GM12878 (cell line): ENCODE measurements around the gene IFT172. TPM values are rescaled to one million over a fixed set of nuclear protein-coding genes. Genes with fewer than 3 reads are reported as not detected.

Experiments used
- ATAC-seq: fragments of 200-7000 bp; cut with Tn5 transposase; 3 replicates; pipeline ENCODE4 v1.9.1; 2020; ENCODE audit warnings: mild to moderate bottlenecking, moderate library complexity
- BruUV-seq: library from RNA; stranded (reverse); fragments of 400-500 nt; replicated peaks from 2 replicates; lab custom pipeline; 2021; lab: Mats Ljungman, UMichigan
- CTCF ChIA-PET: fragments of 300-600 bp; sonication (Branson Sonifier 250); formaldehyde crosslinking; extraction: SDS; loops from one replicate; lab custom pipeline; 2021; ENCODE audit warnings: inconsistent platforms; lab: Yijun Ruan, JAX
- POLR2A ChIA-PET: fragments of 350-600 bp; formaldehyde crosslinking; extraction: SDS; loops from one replicate; lab custom pipeline; 2021; ENCODE audit warnings: inconsistent platforms; lab: Charles Lee
- RAD21 ChIA-PET: fragments of 300-600 bp; sonication (Branson Sonifier 250); formaldehyde crosslinking; loops from one replicate; lab custom pipeline; 2023; ENCODE audit warnings: antibody characterized with exemption; ENCODE audit not compliant: unreplicated experiment; lab: Charles Lee
- SMC1A ChIA-PET: fragments of 300-600 bp; sonication (Branson Sonifier 250); formaldehyde crosslinking; loops from one replicate; lab custom pipeline; 2023; ENCODE audit not compliant: unreplicated experiment, uncharacterized antibody; lab: Charles Lee
- DNase-seq: peaks from one replicate; pipeline ENCODE4 v3.0.0-alpha.2; 2011; ENCODE audit warnings: low read depth, low spot score
- FAIRE-seq: peaks from 3 replicates; lab custom pipeline; 2011; peaks lifted over from hg19 to GRCh38; lab: Jason Lieb, UNC
- H2AFZ ChIP-seq: 2 replicates; pipeline ENCODE4 v1.6.0; 2011; ENCODE audit warnings: low read depth, low read length, control low read depth; ENCODE audit not compliant: control insufficient read depth
- H3K27ac ChIP-seq: 2 replicates; pipeline ENCODE4 v1.5.1; 2011; ENCODE audit warnings: control low read depth; ENCODE audit not compliant: control insufficient read depth, insufficient read depth
- H3K27me3 ChIP-seq, 2 experiments: replicated peaks in 1 of 2; 2 replicates each; pipeline versions ENCODE4 v1.6.0 to v1.6.1; 2011; ENCODE audit warnings: low read length in 1 of 2; ENCODE audit not compliant: control insufficient read depth in 2 of 2, insufficient read depth in 2 of 2
- H3K36me3 ChIP-seq, 2 experiments: 2 replicates each; pipeline ENCODE4 v1.5.1; 2011; ENCODE audit warnings: low read length in 1 of 2; ENCODE audit not compliant: control insufficient read depth in 2 of 2, insufficient read depth in 2 of 2
- H3K4me1 ChIP-seq: 2 replicates; pipeline ENCODE4 v1.6.1; 2011; ENCODE audit warnings: mild to moderate bottlenecking, low read length, moderate library complexity, mixed read lengths; ENCODE audit not compliant: control insufficient read depth, insufficient read depth
- H3K4me2 ChIP-seq: 2 replicates; pipeline ENCODE4 v1.6.0; 2011; ENCODE audit warnings: control low read depth; ENCODE audit not compliant: control insufficient read depth, insufficient read depth
- H3K4me3 ChIP-seq: fragments of 200-600 bp; sonication (generic); 2 replicates; pipeline ENCODE4 v1.5.1; 2016
- H3K79me2 ChIP-seq: 2 replicates; pipeline ENCODE4 v1.6.0; 2011; ENCODE audit warnings: low read length; ENCODE audit not compliant: control insufficient read depth, insufficient read depth
- H3K9ac ChIP-seq: 2 replicates; pipeline ENCODE4 v1.8.0; 2011; ENCODE audit warnings: low read length, control low read depth, mixed read lengths; ENCODE audit not compliant: control insufficient read depth, insufficient read depth
- H3K9me3 ChIP-seq: replicated peaks from 3 replicates; pipeline ENCODE4 v1.5.1; 2011; ENCODE audit warnings: mild to moderate bottlenecking, low read length; ENCODE audit not compliant: control insufficient read depth, insufficient read depth
- H4K20me1 ChIP-seq: 2 replicates; pipeline ENCODE4 v1.6.0; 2011; ENCODE audit not compliant: control insufficient read depth, insufficient read depth
- CREB1 ChIP-seq: IDR thresholded peaks from 2 replicates; pipeline ENCODE4 v1.6.1; 2012; ENCODE audit warnings: low read depth, mild to moderate bottlenecking, inconsistent platforms
- PBX3 ChIP-seq: IDR thresholded peaks from 2 replicates; pipeline ENCODE4 v1.6.1; 2011; ENCODE audit warnings: mild to moderate bottlenecking, low read depth, low read length, moderate library complexity; ENCODE audit not compliant: insufficient replicate concordance
- POLR2A ChIP-seq: IDR thresholded peaks from 2 replicates; pipeline ENCODE4 v1.6.1; 2011; ENCODE audit warnings: low read depth, mild to moderate bottlenecking, low read length
- POU2F2 ChIP-seq: IDR thresholded peaks from 3 replicates; pipeline ENCODE4 v1.6.1; 2011; ENCODE audit warnings: low read depth, mild to moderate bottlenecking, low read length, borderline replicate concordance
- RAD21 ChIP-seq: IDR thresholded peaks from 2 replicates; pipeline ENCODE4 v1.6.1; 2011; ENCODE audit warnings: mild to moderate bottlenecking, low read depth, low read length, moderate library complexity; ENCODE audit not compliant: insufficient read depth
- RELA ChIP-seq: fragments of 450-650 bp; IDR thresholded peaks from 2 replicates; pipeline ENCODE4 v1.8.0; 2014; ENCODE audit warnings: borderline replicate concordance; ENCODE audit not compliant: partially characterized antibody
- SP1 ChIP-seq: IDR thresholded peaks from one replicate; pipeline ENCODE4 v1.6.1; 2011; ENCODE audit warnings: low read depth, low read length
- SREBF1 ChIP-seq: IDR thresholded peaks from 2 replicates; pipeline ENCODE4 v1.6.1; 2012; ENCODE audit warnings: mild to moderate bottlenecking, low read length
- TCF3 ChIP-seq: IDR thresholded peaks from 2 replicates; pipeline ENCODE4 v1.6.1; 2012; ENCODE audit warnings: low read depth, mild to moderate bottlenecking, low read length, borderline replicate concordance; ENCODE audit not compliant: insufficient read depth
- WRNIP1 ChIP-seq: IDR thresholded peaks from 2 replicates; pipeline ENCODE4 v1.6.1; 2011; ENCODE audit warnings: low read depth, low read length, improper control_type of control experiment, borderline replicate concordance
- YY1 ChIP-seq: IDR thresholded peaks from 2 replicates; pipeline ENCODE4 v1.6.1; 2011; ENCODE audit warnings: low read depth, mild to moderate bottlenecking, low read length
- ZNF622 ChIP-seq: fragments of 450-650 bp; IDR thresholded peaks from 2 replicates; pipeline ENCODE4 v1.6.1; 2017; ENCODE audit warnings: mild to moderate bottlenecking, inconsistent platforms
- ZZZ3 ChIP-seq: IDR thresholded peaks from 2 replicates; pipeline ENCODE4 v1.6.1; 2011; ENCODE audit warnings: low read depth; ENCODE audit not compliant: control insufficient read depth, insufficient read length
- WGBS: methylation state at CpG from one replicate; pipeline ENCODE4 v1.1.6; 2016; ENCODE audit warnings: low lambda C conversion rate; ENCODE audit not compliant: insufficient replicate concordance, insufficient coverage; ENCODE audit errors: missing lambda C conversion rate; 5-methylcytosine and 5-hydroxymethylcytosine counted together
- in situ Hi-C: fragments of 300-500 bp; cut with MboI; formaldehyde crosslinking; loops from 9 replicates; pipeline ENCODE4 v1.14.3; 2018; ENCODE audit warnings: mixed read lengths
- intact Hi-C: fragments of 100-400 bp; cut with micrococcal nuclease; formaldehyde crosslinking; loops from one replicate; pipeline ENCODE4 v1.14.2; 2022; ENCODE audit not compliant: unreplicated experiment
- polyA plus RNA-seq, 11 experiments: library from polyadenylated mRNA; depleted of rRNA in 4 of 11; unstranded in 6 of 11; stranded (reverse) in 5 of 11; fragments of >200 nt; fragmentation: Nextera tagmentation in 4 of 11; fragmentation: Illumina TruSeq in 1 of 11; extraction: Ambion mirVana in 4 of 11; extraction: Trizol in 1 of 11; gene quantifications; 1 replicate in 1 of 11; 2 replicates in 10 of 11; pipeline versions ENCODE4 v1.2.1 to v1.2.3, GENCODE V29; 2011 to 2016; ENCODE audit warnings: inconsistent platforms in 2 of 11, missing spikeins in 2 of 11, low read depth in 1 of 11
- total RNA-seq, 4 experiments: library from RNA; depleted of rRNA in 3 of 4; stranded (reverse); fragments of >200 nt in 3 of 4; fragmentation: Illumina TruSeq in 1 of 4; extraction: Trizol in 1 of 4; gene quantifications; 2 replicates each; pipeline versions ENCODE4 v1.2.1 to v1.2.3, GENCODE V29; 2013 to 2021

Gene IFT172
- total and polyA plus RNA-seq, 10 of the 15 experiments (the other 5 are each of a cell fraction or from before 2014, with no cell fraction given): 2.4 to 8.6 (median 6.2) TPM

- TF ChIP-seq PBX3: no peak
- TF ChIP-seq RELA: no peak
- no peak for TF ChIP-seq ZNF622
- TF ChIP-seq TCF3: no peak
- TF ChIP-seq CREB1: no peak
- no peak for TF ChIP-seq POU2F2
- TF ChIP-seq YY1: no peak
- TF ChIP-seq POLR2A: no peak
- TF ChIP-seq SP1: no peak
- TF ChIP-seq WRNIP1: no peak
- TF ChIP-seq RAD21: no peak
- TF ChIP-seq, all 136 proteins: peak for 0
Measured at GRCh38 chr2:27448381-27448780, 41.2 kb downstream of the IFT172 start (continued).

GRCh38 chr2:27446057-27446456, 43.5 kb downstream of the IFT172 start:
- DNase-seq: no peak
- H3K9me3 ChIP-seq: no peaks in the 10 kb centered on the region
- ChIA-PET RAD21 (no interaction called here), CTCF (interaction anchor here (1.1 to 1.5 kb wide), 2 partner anchors 18 to 237 kb away, joined by 3 to 4 read pairs; partner anchors contain the start of gene NRBP1), SMC1A (interaction anchor here (1.0 to 1.1 kb wide), 2 partner anchors 8 to 17 kb away, joined by 3 read pairs; no protein-coding TSS in a partner anchor), POLR2A (interaction anchor here (0.8 to 1.1 kb wide), 2 partner anchors 60 to 77 kb away, joined by 4 read pairs; no protein-coding TSS in a partner anchor)
- no peak for TF ChIP-seq ZZZ3
- TF ChIP-seq SREBF1: no peak
- no peaks in the 10 kb centered on the region for H3K4me1 ChIP-seq
- peaks cover 3 to 8% of the 10 kb centered on the region in 2 experiments; a peak in 3 of 4 replicates for H3K36me3 ChIP-seq
- BruUV-seq: no TSS peak
- H3K27me3 ChIP-seq: no peaks in the 10 kb centered on the region
- in situ Hi-C loops: no loop called here
- H2AFZ ChIP-seq: no peak overlapping the region
- no peak for FAIRE-seq
- whole genome bisulfite sequencing: 81% methylated on average over 3 of the region's 3 CpGs
- no peak overlapping the region for H3K4me3 ChIP-seq
- ATAC-seq: no peak
- H3K79me2 ChIP-seq: no peaks in the 10 kb centered on the region
- H3K27ac ChIP-seq: no peak overlapping the region
- H3K9ac ChIP-seq: no peak overlapping the region
- intact Hi-C loops: no loop called here
- H4K20me1 ChIP-seq: no peaks in the 10 kb centered on the region
- H3K4me2 ChIP-seq: no peak overlapping the region
